ENCODE results near the gene ZBTB26.

ZBTB26 gene

DNA sequence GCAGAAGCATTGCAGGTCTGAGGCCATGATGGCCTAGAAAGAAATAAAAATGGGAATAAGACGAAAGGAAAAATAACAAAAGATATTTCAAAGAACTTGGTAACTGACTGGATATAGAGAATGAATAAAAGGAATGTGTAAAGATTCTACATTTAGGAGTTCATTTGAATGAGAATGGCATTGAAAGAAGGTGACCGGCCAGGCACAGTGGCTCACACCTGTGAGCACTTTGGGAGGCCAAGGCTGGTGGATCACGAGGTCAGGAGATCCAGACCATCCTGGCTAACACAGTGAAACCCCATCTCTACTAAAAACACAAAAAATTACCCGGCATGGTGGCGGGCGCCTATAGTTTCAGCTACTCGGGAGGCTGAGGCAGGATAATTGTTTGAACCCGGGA, 8.6 kb downstream of the ZBTB26 start:
- H3K9me2 ChIP-seq (ENCODE audit: low read depth, low read length) = no peaks in the 10 kb centered on the region
- H3K27ac ChIP-seq (ENCODE audit: low read depth, low read length, poor library complexity, severe bottlenecking) = no peak overlapping the region
- no peaks in the 10 kb centered on the region for H3K27me3 ChIP-seq (ENCODE audit: insufficient read depth, low read length)
- H3K79me2 ChIP-seq (ENCODE audit: insufficient read depth, low read length) = no peaks in the 10 kb centered on the region
- no peaks in the 10 kb centered on the region for H4K20me1 ChIP-seq (ENCODE audit: insufficient read depth, low read length)
- H3K9ac ChIP-seq (ENCODE audit: low read length) = no peak overlapping the region
- H3K4me3 ChIP-seq (ENCODE audit: low read depth, low read length, poor library complexity, severe bottlenecking) = no peak overlapping the region
- no peak overlapping the region for H2AFZ ChIP-seq (ENCODE audit: low read length)
- H3K4me2 ChIP-seq (ENCODE audit: low read length) = no peak overlapping the region
- TF ChIP-seq CTCF (IDR thresholded peaks at IDR 0.05; ENCODE audit: low read length) (no peak), EZH2 (IDR thresholded peaks at IDR 0.05; ENCODE audit: borderline replicate concordance, low read length) (no peak)
- no peaks in the 10 kb centered on the region for H3F3A ChIP-seq (ENCODE audit: insufficient read depth, low read length)
- peaks cover 10% of the 10 kb centered on the region for H3K4me1 ChIP-seq (ENCODE audit: insufficient read depth, low read length, severe bottlenecking)
- H3K9me3 ChIP-seq (ENCODE audit: low read length) = no peaks in the 10 kb centered on the region
- peaks cover 17% of the 10 kb centered on the region; the same call in 1 of the 2 replicates for H3K36me3 ChIP-seq (ENCODE audit: insufficient read depth, low read length)

DNA sequence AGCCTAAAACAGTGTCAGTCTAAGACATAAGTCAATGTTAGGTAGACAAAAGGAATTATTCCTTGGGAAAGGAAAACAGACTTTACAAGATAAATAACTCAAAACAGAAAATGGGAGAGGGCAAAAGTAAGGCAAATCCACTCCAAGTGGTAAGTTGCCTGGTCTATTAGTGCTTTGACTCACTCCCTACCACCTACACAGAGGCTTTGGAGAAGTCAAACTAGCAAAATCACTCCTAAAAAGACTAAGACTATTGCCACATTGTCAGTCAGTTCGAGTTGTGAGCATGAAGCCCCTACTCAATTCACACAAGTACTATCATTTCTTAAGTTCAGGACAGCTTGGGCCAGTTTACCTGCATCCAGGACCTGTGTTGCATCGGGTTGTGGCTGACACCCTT, 13.0 kb downstream of the ZBTB26 start:
- Histone ChIP-seq H3K9ac (ENCODE audit: low read length) (no peak overlapping the region), H3K79me2 (ENCODE audit: insufficient read depth, low read length) (no peaks in the 10 kb centered on the region), H3K4me3 (ENCODE audit: low read depth, low read length, poor library complexity, severe bottlenecking) (no peak overlapping the region), H3K36me3 (ENCODE audit: insufficient read depth, low read length) (peaks cover 17% of the 10 kb centered on the region; the same call in 1 of the 2 replicates), H3K4me2 (ENCODE audit: low read length) (no peak overlapping the region), H3K4me1 (ENCODE audit: insufficient read depth, low read length, severe bottlenecking) (peaks cover 5% of the 10 kb centered on the region), H2AFZ (ENCODE audit: low read length) (no peak overlapping the region), H3K27ac (ENCODE audit: low read depth, low read length, poor library complexity, severe bottlenecking) (no peak overlapping the region), H4K20me1 (ENCODE audit: insufficient read depth, low read length) (no peaks in the 10 kb centered on the region), H3K27me3 (ENCODE audit: insufficient read depth, low read length) (no peaks in the 10 kb centered on the region), H3K9me3 (ENCODE audit: low read length) (no peaks in the 10 kb centered on the region), H3K9me2 (ENCODE audit: low read depth, low read length) (no peaks in the 10 kb centered on the region), H3F3A (ENCODE audit: insufficient read depth, low read length) (0 out of 2 replicates have a peak, but pooled peaks cover 7% of the 10 kb centered on the region)
- no peak for TF ChIP-seq EZH2 (IDR thresholded peaks at IDR 0.05; ENCODE audit: borderline replicate concordance, low read length)
- no peak for TF ChIP-seq CTCF (IDR thresholded peaks at IDR 0.05; ENCODE audit: low read length)

- H3F3A ChIP-seq (ENCODE audit: insufficient read depth, low read length) = 0 out of 2 replicates have a peak, but pooled peaks cover 7% of the 10 kb centered on the region
- peak within 1 kb of the TSS; percentile 82 for H3K4me2 ChIP-seq (ENCODE audit: low read length)
- no peaks in the 10 kb centered on the region for H3K27me3 ChIP-seq (ENCODE audit: insufficient read depth, low read length)
- peak within 1 kb of the TSS; percentile 88 for H3K27ac ChIP-seq (ENCODE audit: low read depth, low read length, poor library complexity, severe bottlenecking)
- no peak within 1 kb of the TSS for H2AFZ ChIP-seq (ENCODE audit: low read length)
- H3K4me1 ChIP-seq (ENCODE audit: insufficient read depth, low read length, severe bottlenecking) = peaks cover 18% of the 10 kb centered on the region
- H3K36me3 ChIP-seq (ENCODE audit: insufficient read depth, low read length) = peaks cover 25% of the 10 kb centered on the region
- H4K20me1 ChIP-seq (ENCODE audit: insufficient read depth, low read length) = no peaks in the 10 kb centered on the region
- H3K9ac ChIP-seq (ENCODE audit: low read length) = peak within 1 kb of the TSS; percentile 69
- H3K4me3 ChIP-seq (ENCODE audit: low read depth, low read length, poor library complexity, severe bottlenecking) = peak within 1 kb of the TSS; percentile 66
- TF ChIP-seq EZH2 (IDR thresholded peaks at IDR 0.05; ENCODE audit: borderline replicate concordance, low read length) (no peak), CTCF (IDR thresholded peaks at IDR 0.05; ENCODE audit: low read length) (no peak)
- no peaks in the 10 kb centered on the region for H3K9me3 ChIP-seq (ENCODE audit: low read length)
- no peaks in the 10 kb centered on the region for H3K9me2 ChIP-seq (ENCODE audit: low read depth, low read length)
- H3K79me2 ChIP-seq (ENCODE audit: insufficient read depth, low read length) = peaks cover 26% of the 10 kb centered on the region
These were observed 18.2 kb downstream of the ZBTB26 start, which contains the start of gene ZBTB6 for GRCh38 chr9:122912964-122913673. ZBTB6 (minus strand) TSS chr9:122913323; CDS start chr9:122912072, 1,251 bp downstream.
